Measurements from ENCODE around the gene EPHB3. TPM values are rescaled to one million over a fixed set of nuclear protein-coding genes. Genes with fewer than 3 reads are reported as not detected.

Gene EPHB3
- polyA plus RNA-seq, 3 donors: 0.71 to 1.2 (median 0.80) TPM

DNA sequence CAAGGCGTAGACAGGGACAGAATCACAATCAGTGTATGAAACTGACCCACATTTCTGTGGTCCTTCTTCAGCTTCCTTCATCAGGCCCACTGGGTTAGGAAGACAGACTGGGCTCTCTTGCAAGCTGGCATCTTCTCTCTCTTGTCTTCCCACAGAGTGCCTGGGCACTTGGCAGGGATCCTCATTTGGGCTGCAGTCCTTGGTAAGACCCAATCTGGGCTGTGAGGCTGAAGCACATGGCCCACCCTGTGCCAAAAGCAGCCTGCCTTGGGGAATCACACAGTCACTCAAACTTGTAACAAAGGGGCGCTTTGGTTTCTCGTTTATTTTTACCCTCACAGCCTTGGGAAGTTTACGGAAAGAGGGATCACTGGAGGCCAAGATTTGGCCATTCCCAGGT, 8.2 kb upstream of the EPHB3 start:
- peaks cover 10 to 17% of the 10 kb centered on the region in 2 donors for H3K4me1 ChIP-seq (ENCODE audit: control insufficient read depth in 1 of 2, insufficient read depth in 2 of 2, low read length in 2 of 2)
- Mint-ChIP-seq H3K27ac (no peak overlapping the region), H3K9me3 (no peaks in the 10 kb centered on the region), H3K27me3 (ENCODE audit: low read depth in 3 of 3) (peaks cover 10 to 19% (median 12%) of the 10 kb centered on the region in 3 donors), H3K4me3 (no peak overlapping the region), H3K36me3 (no peaks in the 10 kb centered on the region), H3K4me1 (peaks cover 12% of the 10 kb centered on the region)
- H3K27ac ChIP-seq (ENCODE audit: low read depth in 1 of 2, low read length in 2 of 2): no peak overlapping the region
- H3K4me2 ChIP-seq (replicated peaks; ENCODE audit: extremely low read depth, low read length, poor library complexity, severe bottlenecking): no peak overlapping the region
- H3K36me3 ChIP-seq (replicated peaks in 1 of 2; ENCODE audit: control insufficient read depth in 1 of 2, insufficient read depth in 2 of 2, low read length in 2 of 2): no peaks in the 10 kb centered on the region
- no peak for DNase-seq
- no peak overlapping the region for H2AFZ ChIP-seq (ENCODE audit: insufficient read depth, low read depth, low read length, poor library complexity, severe bottlenecking)
- no peaks in the 10 kb centered on the region for H3K79me2 ChIP-seq (ENCODE audit: insufficient read depth, low read length)
- H4K20me1 ChIP-seq (ENCODE audit: insufficient read depth, low read length): no peaks in the 10 kb centered on the region
- WGBS (ENCODE audit: insufficient coverage): 87% methylated on average over 3 of the region's 4 CpGs
- H3K4me3 ChIP-seq (replicated peaks in 1 of 3; ENCODE audit: low read depth in 2 of 3, low read length in 3 of 3): no peak overlapping the region
- no peaks in the 10 kb centered on the region for H3K27me3 ChIP-seq (ENCODE audit: control insufficient read depth in 2 of 2, insufficient read depth in 2 of 2, low read length in 2 of 2)
- H3K9me3 ChIP-seq (replicated peaks in 1 of 2; ENCODE audit: control insufficient read depth in 1 of 2, insufficient read depth in 1 of 2, low read length in 2 of 2): no peaks in the 10 kb centered on the region
- H3K9ac ChIP-seq (ENCODE audit: insufficient read depth, low read length, poor library complexity, severe bottlenecking): no peak overlapping the region
- intact Hi-C loops (cut with micrococcal nuclease): no loop called here
- TF ChIP-seq, protein P1, sequence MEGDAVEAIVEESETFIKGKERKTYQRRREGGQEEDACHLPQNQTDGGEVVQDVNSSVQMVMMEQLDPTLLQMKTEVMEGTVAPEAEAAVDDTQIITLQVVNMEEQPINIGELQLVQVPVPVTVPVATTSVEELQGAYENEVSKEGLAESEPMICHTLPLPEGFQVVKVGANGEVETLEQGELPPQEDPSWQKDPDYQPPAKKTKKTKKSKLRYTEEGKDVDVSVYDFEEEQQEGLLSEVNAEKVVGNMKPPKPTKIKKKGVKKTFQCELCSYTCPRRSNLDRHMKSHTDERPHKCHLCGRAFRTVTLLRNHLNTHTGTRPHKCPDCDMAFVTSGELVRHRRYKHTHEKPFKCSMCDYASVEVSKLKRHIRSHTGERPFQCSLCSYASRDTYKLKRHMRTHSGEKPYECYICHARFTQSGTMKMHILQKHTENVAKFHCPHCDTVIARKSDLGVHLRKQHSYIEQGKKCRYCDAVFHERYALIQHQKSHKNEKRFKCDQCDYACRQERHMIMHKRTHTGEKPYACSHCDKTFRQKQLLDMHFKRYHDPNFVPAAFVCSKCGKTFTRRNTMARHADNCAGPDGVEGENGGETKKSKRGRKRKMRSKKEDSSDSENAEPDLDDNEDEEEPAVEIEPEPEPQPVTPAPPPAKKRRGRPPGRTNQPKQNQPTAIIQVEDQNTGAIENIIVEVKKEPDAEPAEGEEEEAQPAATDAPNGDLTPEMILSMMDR (IDR thresholded peaks at IDR 0.05): no peak

GRCh38 chr3:184554461-184554860, 7.1 kb upstream of the EPHB3 start:
- intact Hi-C loops (cut with micrococcal nuclease): no loop called here
- Mint-ChIP-seq H3K4me3 (no peak overlapping the region), H3K27ac (no peak overlapping the region), H3K4me1 (peaks cover 12% of the 10 kb centered on the region), H3K9me3 (no peaks in the 10 kb centered on the region), H3K36me3 (no peaks in the 10 kb centered on the region), H3K27me3 (ENCODE audit: low read depth in 3 of 3) (peaks cover 12 to 19% (median 19%) of the 10 kb centered on the region in 3 donors)
- Histone ChIP-seq H3K9me3 (replicated peaks in 1 of 2; ENCODE audit: control insufficient read depth in 1 of 2, insufficient read depth in 1 of 2, low read length in 2 of 2) (no peaks in the 10 kb centered on the region), H3K79me2 (ENCODE audit: insufficient read depth, low read length) (no peaks in the 10 kb centered on the region), H3K27ac (ENCODE audit: low read depth in 1 of 2, low read length in 2 of 2) (no peak overlapping the region), H3K4me2 (replicated peaks; ENCODE audit: extremely low read depth, low read length, poor library complexity, severe bottlenecking) (no peak overlapping the region), H4K20me1 (ENCODE audit: insufficient read depth, low read length) (no peaks in the 10 kb centered on the region), H3K27me3 (ENCODE audit: control insufficient read depth in 2 of 2, insufficient read depth in 2 of 2, low read length in 2 of 2) (peaks cover 0 to 5% of the 10 kb centered on the region in 2 donors), H3K9ac (ENCODE audit: insufficient read depth, low read length, poor library complexity, severe bottlenecking) (no peak overlapping the region), H3K4me1 (ENCODE audit: control insufficient read depth in 1 of 2, insufficient read depth in 2 of 2, low read length in 2 of 2) (peaks cover 10 to 15% of the 10 kb centered on the region in 2 donors), H3K36me3 (replicated peaks in 1 of 2; ENCODE audit: control insufficient read depth in 1 of 2, insufficient read depth in 2 of 2, low read length in 2 of 2) (no peaks in the 10 kb centered on the region), H3K4me3 (replicated peaks in 1 of 3; ENCODE audit: low read depth in 2 of 3, low read length in 3 of 3) (no peak overlapping the region), H2AFZ (ENCODE audit: insufficient read depth, low read depth, low read length, poor library complexity, severe bottlenecking) (no peak overlapping the region)
- TF ChIP-seq, protein P1 (IDR thresholded peaks at IDR 0.05): no peak
- no CpG with 5 or more reads among the region's 5 CpGs for WGBS (ENCODE audit: insufficient coverage)
- DNase-seq: no peak
